Jurkat, Clone E6-1 (cell line): ENCODE measurements around the gene CRISPLD2.

Experiments used
- DNase-seq: peaks from one replicate; pipeline ENCODE4 v3.0.0-alpha.2; 2011; ENCODE audit warnings: low read depth, low spot score
- H3K4me3 ChIP-seq: 2 replicates; pipeline ENCODE4 v1.5.1; 2011; ENCODE audit warnings: mild to moderate bottlenecking, low read length, control low read depth, moderate library complexity

Gene CRISPLD2

GRCh38 chr16:84957792-84958191 lies 138.0 kb downstream of the CRISPLD2 start:
- H3K4me3 ChIP-seq: no peak overlapping the region
- DNase-seq: no peak
